SK-N-SH (cell line): ENCODE data around the gene JAKMIP3.

Experiments
- ELF1 ChIP-seq: IDR thresholded peaks from 2 replicates; pipeline ENCODE4 v1.4.0; 2012
- EP300 ChIP-seq, 2 experiments: IDR thresholded peaks; 2 replicates each; pipeline versions ENCODE4 v1.4.0 to v1.6.1; 2012; ENCODE audit warnings: borderline replicate concordance in 1 of 2, low read depth in 1 of 2, low read length in 1 of 2
- EZH2phosphoT487 ChIP-seq: fragments of 200-600 bp; sonication (generic); IDR thresholded peaks from 2 replicates; pipeline ENCODE4 v1.6.1; 2017; ENCODE audit warnings: low read depth, mixed run types, mild to moderate bottlenecking, antibody characterized with exemption, moderate library complexity, borderline replicate concordance
- FOXM1 ChIP-seq: IDR thresholded peaks from 2 replicates; pipeline ENCODE4 v1.4.0; 2012; ENCODE audit warnings: low read depth, mild to moderate bottlenecking
- GATA2 ChIP-seq: sonication (generic); formaldehyde crosslinking; IDR thresholded peaks from 2 replicates; pipeline ENCODE4 v1.5.0; 2020; ENCODE audit warnings: mild to moderate bottlenecking, missing genetic modification reagents
- MXI1 ChIP-seq: IDR thresholded peaks from 2 replicates; pipeline ENCODE4 v1.6.1; 2012; ENCODE audit warnings: mild to moderate bottlenecking, low read depth, low read length, improper control_type of control experiment
- RAD21 ChIP-seq: IDR thresholded peaks from 2 replicates; pipeline ENCODE4 v1.6.1; 2012; ENCODE audit warnings: mild to moderate bottlenecking, low read length
- RCOR1 ChIP-seq: fragments of 150-350 bp; IDR thresholded peaks from 2 replicates; pipeline ENCODE4 v1.6.1; 2017; ENCODE audit warnings: antibody characterized with exemption, low read length
- REST ChIP-seq: IDR thresholded peaks from 2 replicates; pipeline ENCODE4 v1.6.1; 2012; ENCODE audit warnings: mild to moderate bottlenecking, low read depth, low read length, moderate library complexity
- TEAD4 ChIP-seq: IDR thresholded peaks from 2 replicates; pipeline ENCODE4 v1.4.0; 2012; ENCODE audit warnings: mild to moderate bottlenecking, borderline replicate concordance; ENCODE audit not compliant: insufficient read depth
- YY1 ChIP-seq: IDR thresholded peaks from 2 replicates; pipeline ENCODE4 v1.4.0; 2012; ENCODE audit warnings: low read depth, mild to moderate bottlenecking
- TF ChIP-seq, protein P1 (sequence below): IDR thresholded peaks from 2 replicates; pipeline ENCODE4; 2012
- TF ChIP-seq, protein P2 (sequence below): fragments of 200-600 bp; sonication (generic); IDR thresholded peaks from 2 replicates; pipeline ENCODE4 v1.6.1; 2017; ENCODE audit warnings: antibody characterized with exemption, mild to moderate bottlenecking, moderate library complexity
- TF ChIP-seq, protein P3 (sequence below): IDR thresholded peaks from 2 replicates; pipeline ENCODE4 v1.4.0; 2012; ENCODE audit warnings: low read depth

- no peak for TF ChIP-seq REST
- no peak for TF ChIP-seq YY1
- TF ChIP-seq, protein P1, sequence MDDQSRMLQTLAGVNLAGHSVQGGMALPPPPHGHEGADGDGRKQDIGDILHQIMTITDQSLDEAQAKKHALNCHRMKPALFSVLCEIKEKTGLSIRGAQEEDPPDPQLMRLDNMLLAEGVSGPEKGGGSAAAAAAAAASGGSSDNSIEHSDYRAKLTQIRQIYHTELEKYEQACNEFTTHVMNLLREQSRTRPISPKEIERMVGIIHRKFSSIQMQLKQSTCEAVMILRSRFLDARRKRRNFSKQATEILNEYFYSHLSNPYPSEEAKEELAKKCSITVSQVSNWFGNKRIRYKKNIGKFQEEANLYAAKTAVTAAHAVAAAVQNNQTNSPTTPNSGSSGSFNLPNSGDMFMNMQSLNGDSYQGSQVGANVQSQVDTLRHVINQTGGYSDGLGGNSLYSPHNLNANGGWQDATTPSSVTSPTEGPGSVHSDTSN: no peak
- no peak for TF ChIP-seq FOXM1
- no peak for TF ChIP-seq ELF1
- TF ChIP-seq, protein P2, sequence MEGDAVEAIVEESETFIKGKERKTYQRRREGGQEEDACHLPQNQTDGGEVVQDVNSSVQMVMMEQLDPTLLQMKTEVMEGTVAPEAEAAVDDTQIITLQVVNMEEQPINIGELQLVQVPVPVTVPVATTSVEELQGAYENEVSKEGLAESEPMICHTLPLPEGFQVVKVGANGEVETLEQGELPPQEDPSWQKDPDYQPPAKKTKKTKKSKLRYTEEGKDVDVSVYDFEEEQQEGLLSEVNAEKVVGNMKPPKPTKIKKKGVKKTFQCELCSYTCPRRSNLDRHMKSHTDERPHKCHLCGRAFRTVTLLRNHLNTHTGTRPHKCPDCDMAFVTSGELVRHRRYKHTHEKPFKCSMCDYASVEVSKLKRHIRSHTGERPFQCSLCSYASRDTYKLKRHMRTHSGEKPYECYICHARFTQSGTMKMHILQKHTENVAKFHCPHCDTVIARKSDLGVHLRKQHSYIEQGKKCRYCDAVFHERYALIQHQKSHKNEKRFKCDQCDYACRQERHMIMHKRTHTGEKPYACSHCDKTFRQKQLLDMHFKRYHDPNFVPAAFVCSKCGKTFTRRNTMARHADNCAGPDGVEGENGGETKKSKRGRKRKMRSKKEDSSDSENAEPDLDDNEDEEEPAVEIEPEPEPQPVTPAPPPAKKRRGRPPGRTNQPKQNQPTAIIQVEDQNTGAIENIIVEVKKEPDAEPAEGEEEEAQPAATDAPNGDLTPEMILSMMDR: no peak
- TF ChIP-seq RCOR1: no peak
- TF ChIP-seq EP300 (IDR thresholded peaks at IDR 0.05; ENCODE audit: borderline replicate concordance in 1 of 2, low read depth in 1 of 2, low read length in 1 of 2): no peak
- TF ChIP-seq MXI1: no peak
- no peak for TF ChIP-seq EZH2phosphoT487
- TF ChIP-seq TEAD4: no peak
- TF ChIP-seq, protein P3, sequence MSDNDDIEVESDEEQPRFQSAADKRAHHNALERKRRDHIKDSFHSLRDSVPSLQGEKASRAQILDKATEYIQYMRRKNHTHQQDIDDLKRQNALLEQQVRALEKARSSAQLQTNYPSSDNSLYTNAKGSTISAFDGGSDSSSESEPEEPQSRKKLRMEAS: no peak
- no peak for TF ChIP-seq RAD21
- TF ChIP-seq GATA2 (CRISPR knock-in tag): no peak
Observed at GRCh38 chr10:132044803-132045202, 20.9 kb upstream of the JAKMIP3 start.
